Glomerular endothelial cell (primary cell): ENCODE data around the gene FSIP1. TPM values are rescaled to one million over a fixed set of nuclear protein-coding genes. Genes with fewer than 3 reads are reported as not detected.

Experiments
- DNase-seq: peaks from one replicate; pipeline ENCODE4 v3.0.0-alpha.2; 2011; ENCODE audit warnings: low read depth, low spot score; ENCODE audit errors: extremely low read depth
- total RNA-seq: library from RNA; depleted of rRNA; stranded (reverse); fragments of >200 nt; gene quantifications from 2 replicates; pipeline ENCODE4 v1.2.3, GENCODE V29; 2015

Gene FSIP1
- total RNA-seq, 1 donor from 2014 or later, result 0.06 TPM

- DNase-seq, result no peak
These were observed 216.8 kb downstream of the FSIP1 start for GRCh38 chr15:39565851-39566250.

- DNase-seq, result no peak
These were observed 217.5 kb downstream of the FSIP1 start for GRCh38 chr15:39564972-39565665.

GRCh38 chr15:39558421-39558820 lies 224.2 kb downstream of the FSIP1 start:
- DNase-seq, result no peak

- DNase-seq, result no peak
These were observed 226.2 kb downstream of the FSIP1 start for GRCh38 chr15:39556461-39556860.

GRCh38 chr15:39555885-39556284 lies 226.8 kb downstream of the FSIP1 start:
- no peak for DNase-seq

- DNase-seq, result no peak
These were observed 227.8 kb downstream of the FSIP1 start for GRCh38 chr15:39554746-39555387.

- no peak for DNase-seq
These were observed 228.5 kb downstream of the FSIP1 start for GRCh38 chr15:39553947-39554693.

- DNase-seq, result no peak
These were observed 230.1 kb downstream of the FSIP1 start for GRCh38 chr15:39552556-39552955.

- DNase-seq, result no peak
These were observed 231.2 kb downstream of the FSIP1 start for GRCh38 chr15:39551476-39551875.

Other genes starting within 250 kb of the FSIP1 start
- gene THBS1, start 201.8 kb downstream of the FSIP1 start, total RNA-seq, result 2,289 and 4,309 TPM in 2 replicates
- 24.0 and 26.5 TPM in 2 replicates for gene GPR176, start 137.4 kb upstream of the FSIP1 start, total RNA-seq
- 52.2 and 72.9 TPM in 2 replicates for gene EIF2AK4, start 151.3 kb upstream of the FSIP1 start, total RNA-seq